Measurements from ENCODE around the gene LUC7L3. TPM values are rescaled to one million over a fixed set of nuclear protein-coding genes. Genes with fewer than 3 reads are reported as not detected.

Gene LUC7L3
- total RNA-seq, 4 donors from 2014 or later = 31.5 to 267 (median 42.6) TPM

DNA sequence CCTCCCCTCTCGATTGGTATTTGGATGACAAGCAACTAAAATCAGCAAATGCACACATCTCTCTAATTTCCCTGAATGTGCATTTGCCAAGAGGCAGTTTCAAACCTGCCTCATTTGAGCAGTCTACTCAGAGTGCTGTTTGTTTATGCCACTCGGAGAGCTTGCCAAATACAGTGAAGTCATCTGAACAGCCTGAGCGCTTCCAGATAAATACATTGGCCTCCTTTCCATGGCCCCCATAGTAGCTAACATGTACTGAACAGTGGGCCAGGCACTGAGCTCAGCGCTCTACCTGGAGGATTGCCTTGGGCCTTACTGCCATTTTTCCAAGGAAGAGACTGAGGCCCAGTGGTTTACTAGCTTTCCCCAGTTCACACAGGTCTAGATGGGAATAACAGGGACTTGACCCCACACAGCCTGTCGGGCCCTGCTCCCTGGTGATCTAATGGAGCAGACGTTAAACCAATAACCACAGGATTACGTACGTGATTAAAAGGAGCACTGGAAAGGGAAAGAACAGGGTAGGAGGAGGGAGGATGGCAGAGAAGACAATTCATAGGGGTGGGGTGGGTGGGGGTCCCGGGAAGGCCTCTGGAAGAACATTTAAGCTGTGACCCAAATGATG is 66.7 kb downstream of the LUC7L3 start:
- no peak for DNase-seq (ENCODE audit: low spot score in 2 of 2)
- Histone ChIP-seq H3K9me3 (no peaks in the 10 kb centered on the region), H3K27me3 (no peaks in the 10 kb centered on the region), H3K4me3 (no peak overlapping the region), H3K36me3 (no peaks in the 10 kb centered on the region), H3K4me1 (peaks cover 36% of the 10 kb centered on the region), H3K27ac (peak overlapping the region; percentile 82)
- 43% methylated on average over 9 of the region's 9 CpGs for WGBS
- TF ChIP-seq EP300 (IDR thresholded peaks at IDR 0.05) = no peak
- no peak for TF ChIP-seq CTCF (IDR thresholded peaks at IDR 0.05)
- TF ChIP-seq POLR2AphosphoS5 (IDR thresholded peaks at IDR 0.05) = no peak
- no peak for TF ChIP-seq POLR2A (IDR thresholded peaks at IDR 0.05)

GRCh38 chr17:50787106-50787505 is 67.7 kb downstream of the LUC7L3 start:
- H3K9me3 ChIP-seq = no peaks in the 10 kb centered on the region
- peak overlapping the region; percentile 82 for H3K27ac ChIP-seq
- no peak for TF ChIP-seq EP300 (IDR thresholded peaks at IDR 0.05)
- TF ChIP-seq CTCF (IDR thresholded peaks at IDR 0.05) = no peak
- no peak for TF ChIP-seq POLR2AphosphoS5 (IDR thresholded peaks at IDR 0.05)
- no peak for TF ChIP-seq POLR2A (IDR thresholded peaks at IDR 0.05)
- WGBS = 49% methylated on average over 7 of the region's 7 CpGs
- no peak for DNase-seq (ENCODE audit: low spot score in 2 of 2)
- no peak overlapping the region for H3K4me3 ChIP-seq
- H3K27me3 ChIP-seq = no peaks in the 10 kb centered on the region
- peaks cover 36% of the 10 kb centered on the region for H3K4me1 ChIP-seq
- H3K36me3 ChIP-seq = no peaks in the 10 kb centered on the region

GRCh38 chr17:50790618-50791017 is 71.2 kb downstream of the LUC7L3 start:
- TF ChIP-seq CTCF (IDR thresholded peaks at IDR 0.05) (no peak), POLR2A (IDR thresholded peaks at IDR 0.05) (no peak), EP300 (IDR thresholded peaks at IDR 0.05) (no peak), POLR2AphosphoS5 (IDR thresholded peaks at IDR 0.05) (no peak)
- 76% methylated on average over 6 of the region's 6 CpGs for WGBS

GRCh38 chr17:50792132-50792531 is 72.7 kb downstream of the LUC7L3 start:
- 88% methylated on average over 7 of the region's 7 CpGs for WGBS
- H3K36me3 ChIP-seq = no peaks in the 10 kb centered on the region
- H3K4me3 ChIP-seq = no peak overlapping the region
- no peak for DNase-seq (ENCODE audit: low spot score in 2 of 2)
- peaks cover 10% of the 10 kb centered on the region for H3K4me1 ChIP-seq
- H3K27me3 ChIP-seq = no peaks in the 10 kb centered on the region
- no peak overlapping the region for H3K27ac ChIP-seq
- no peaks in the 10 kb centered on the region for H3K9me3 ChIP-seq
- no peak for TF ChIP-seq EP300 (IDR thresholded peaks at IDR 0.05)
- no peak for TF ChIP-seq POLR2A (IDR thresholded peaks at IDR 0.05)
- no peak for TF ChIP-seq POLR2AphosphoS5 (IDR thresholded peaks at IDR 0.05)
- no peak for TF ChIP-seq CTCF (IDR thresholded peaks at IDR 0.05)

More at GRCh38 chr17:50790618-50791017, 71.2 kb downstream of the LUC7L3 start:
- DNase-seq (ENCODE audit: low spot score in 2 of 2) = no peak
- Histone ChIP-seq H3K4me3 (no peak overlapping the region), H3K4me1 (peaks cover 12% of the 10 kb centered on the region), H3K27ac (no peak overlapping the region), H3K9me3 (no peaks in the 10 kb centered on the region), H3K27me3 (no peaks in the 10 kb centered on the region), H3K36me3 (no peaks in the 10 kb centered on the region)

DNA sequence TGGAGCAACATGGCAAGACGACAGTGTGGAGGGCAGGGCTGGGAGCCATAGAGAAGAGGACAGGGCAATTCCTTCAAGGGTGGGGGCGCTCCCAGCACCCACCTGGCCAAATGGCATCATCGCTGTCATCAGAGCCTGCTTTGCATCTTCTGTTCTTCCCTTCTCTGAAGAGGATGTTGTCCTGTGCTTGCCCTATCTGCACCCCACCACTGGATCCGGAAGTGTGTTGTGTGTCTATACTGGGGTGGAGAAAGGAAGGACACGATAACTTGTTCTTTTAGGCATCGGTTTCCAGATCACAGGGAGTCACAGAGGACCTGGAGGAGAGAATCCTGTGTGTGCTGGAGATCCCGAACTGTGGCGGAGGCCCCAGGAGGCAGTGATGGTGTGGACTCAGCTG is 73.6 kb downstream of the LUC7L3 start:
- no peaks in the 10 kb centered on the region for H3K36me3 ChIP-seq
- no peaks in the 10 kb centered on the region for H3K9me3 ChIP-seq
- H3K4me3 ChIP-seq = no peak overlapping the region
- TF ChIP-seq EP300 (IDR thresholded peaks at IDR 0.05) (no peak), CTCF (IDR thresholded peaks at IDR 0.05) (no peak), POLR2A (IDR thresholded peaks at IDR 0.05) (no peak), POLR2AphosphoS5 (IDR thresholded peaks at IDR 0.05) (no peak)
- H3K4me1 ChIP-seq = peaks cover 16% of the 10 kb centered on the region
- DNase-seq (ENCODE audit: low spot score in 2 of 2) = no peak
- no peaks in the 10 kb centered on the region for H3K27me3 ChIP-seq
- no peak overlapping the region for H3K27ac ChIP-seq
- 95% methylated on average over 8 of the region's 8 CpGs for WGBS
